ENCODE measurements around the gene CDH13.

Gene CDH13

GRCh38 chr16:82751020-82751419 is 124.3 kb downstream of the CDH13 start:
- DNase-seq, result no peak

GRCh38 chr16:82752172-82752571 is 125.4 kb downstream of the CDH13 start:
- no peak for DNase-seq

GRCh38 chr16:82753821-82754220 is 127.1 kb downstream of the CDH13 start:
- no peak for DNase-seq

- no peak for DNase-seq
These were observed 128.1 kb downstream of the CDH13 start for GRCh38 chr16:82754716-82755513.

- no peak for DNase-seq
These were observed 129.0 kb downstream of the CDH13 start for GRCh38 chr16:82755570-82756282.

- DNase-seq, result no peak
These were observed 129.5 kb downstream of the CDH13 start for GRCh38 chr16:82756283-82756599.

- no peak for DNase-seq
These were observed 131.6 kb downstream of the CDH13 start for GRCh38 chr16:82758406-82758805.

- DNase-seq, result no peak
These were observed 132.1 kb downstream of the CDH13 start for GRCh38 chr16:82758904-82759303.

- no peak for DNase-seq
These were observed 134.5 kb downstream of the CDH13 start for GRCh38 chr16:82761236-82761635.

GRCh38 chr16:82761858-82762257 is 135.1 kb downstream of the CDH13 start:
- DNase-seq, result no peak

GRCh38 chr16:82763371-82763770 is 136.6 kb downstream of the CDH13 start:
- no peak for DNase-seq

GRCh38 chr16:82767198-82767597 is 140.4 kb downstream of the CDH13 start:
- no peak for DNase-seq

- no peak for DNase-seq
These were observed 141.0 kb downstream of the CDH13 start for GRCh38 chr16:82767808-82768207.

- no peak for DNase-seq
These were observed 143.1 kb downstream of the CDH13 start for GRCh38 chr16:82769845-82770244.

GRCh38 chr16:82772215-82772614 is 145.4 kb downstream of the CDH13 start:
- no peak for DNase-seq

GRCh38 chr16:82773018-82773417 is 146.2 kb downstream of the CDH13 start:
- DNase-seq, result no peak

GRCh38 chr16:82776470-82777146 is 149.8 kb downstream of the CDH13 start:
- DNase-seq, result no peak

- no peak for DNase-seq
These were observed 156.0 kb downstream of the CDH13 start for GRCh38 chr16:82782715-82783251.

- no peak for DNase-seq
These were observed 157.3 kb downstream of the CDH13 start for GRCh38 chr16:82783933-82784572.

- no peak for DNase-seq
These were observed 157.8 kb downstream of the CDH13 start for GRCh38 chr16:82784573-82784968.

- DNase-seq, result no peak
These were observed 161.5 kb downstream of the CDH13 start for GRCh38 chr16:82788225-82788624.

- no peak for DNase-seq
These were observed 162.2 kb downstream of the CDH13 start for GRCh38 chr16:82788919-82789318.

GRCh38 chr16:82792693-82793092 is 165.9 kb downstream of the CDH13 start:
- no peak for DNase-seq
